ENCODE results near the gene MTCH1.

DNA sequence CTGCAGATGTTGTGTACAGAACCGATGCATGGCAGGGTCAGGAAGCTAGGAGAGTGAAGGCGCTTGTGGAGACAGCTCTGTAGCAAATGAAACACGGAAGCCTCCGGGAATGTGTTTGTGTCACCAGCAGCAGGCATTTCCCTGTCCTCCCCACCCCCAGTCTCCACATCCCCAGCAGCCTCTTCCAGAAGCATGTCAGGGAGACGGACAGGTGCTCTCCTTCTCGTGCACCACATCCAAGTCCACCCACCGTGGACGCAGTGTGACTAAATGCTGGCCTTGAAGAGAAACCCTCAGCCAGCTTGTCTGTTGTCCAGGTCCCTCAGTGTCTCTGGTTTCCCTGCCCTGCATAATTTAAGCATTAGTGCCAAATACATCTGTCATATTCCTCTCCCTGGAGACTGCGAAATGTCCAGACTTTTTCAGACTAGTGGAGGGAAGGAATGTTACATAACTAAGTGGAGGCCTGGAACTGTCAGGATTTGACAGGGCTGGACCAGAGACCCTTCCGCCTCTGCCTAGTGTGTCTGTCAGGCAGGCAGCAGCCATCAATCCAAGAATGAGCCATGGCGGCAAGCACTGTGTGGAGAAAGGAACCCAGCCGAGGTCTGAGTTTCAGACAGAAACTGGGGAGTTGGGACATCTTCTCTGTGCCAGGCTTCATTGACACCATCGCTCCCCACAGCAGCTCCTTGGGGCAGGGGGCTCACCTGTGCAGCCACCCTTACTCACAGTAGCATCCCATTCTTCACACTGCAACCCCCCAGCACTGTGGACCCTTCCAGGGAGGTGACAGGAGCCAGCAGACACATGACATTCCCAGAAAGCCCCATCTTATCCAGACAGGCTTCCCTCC is 58.1 kb downstream of the MTCH1 start:
- TF ChIP-seq, protein P1, sequence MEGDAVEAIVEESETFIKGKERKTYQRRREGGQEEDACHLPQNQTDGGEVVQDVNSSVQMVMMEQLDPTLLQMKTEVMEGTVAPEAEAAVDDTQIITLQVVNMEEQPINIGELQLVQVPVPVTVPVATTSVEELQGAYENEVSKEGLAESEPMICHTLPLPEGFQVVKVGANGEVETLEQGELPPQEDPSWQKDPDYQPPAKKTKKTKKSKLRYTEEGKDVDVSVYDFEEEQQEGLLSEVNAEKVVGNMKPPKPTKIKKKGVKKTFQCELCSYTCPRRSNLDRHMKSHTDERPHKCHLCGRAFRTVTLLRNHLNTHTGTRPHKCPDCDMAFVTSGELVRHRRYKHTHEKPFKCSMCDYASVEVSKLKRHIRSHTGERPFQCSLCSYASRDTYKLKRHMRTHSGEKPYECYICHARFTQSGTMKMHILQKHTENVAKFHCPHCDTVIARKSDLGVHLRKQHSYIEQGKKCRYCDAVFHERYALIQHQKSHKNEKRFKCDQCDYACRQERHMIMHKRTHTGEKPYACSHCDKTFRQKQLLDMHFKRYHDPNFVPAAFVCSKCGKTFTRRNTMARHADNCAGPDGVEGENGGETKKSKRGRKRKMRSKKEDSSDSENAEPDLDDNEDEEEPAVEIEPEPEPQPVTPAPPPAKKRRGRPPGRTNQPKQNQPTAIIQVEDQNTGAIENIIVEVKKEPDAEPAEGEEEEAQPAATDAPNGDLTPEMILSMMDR (conservative IDR thresholded peaks at IDR 0.05) = no peak
- TF ChIP-seq ZFX (IDR thresholded peaks at IDR 0.05) = no peak
